ENCODE measurements around the gene LMBR1.

LMBR1 gene

DNA sequence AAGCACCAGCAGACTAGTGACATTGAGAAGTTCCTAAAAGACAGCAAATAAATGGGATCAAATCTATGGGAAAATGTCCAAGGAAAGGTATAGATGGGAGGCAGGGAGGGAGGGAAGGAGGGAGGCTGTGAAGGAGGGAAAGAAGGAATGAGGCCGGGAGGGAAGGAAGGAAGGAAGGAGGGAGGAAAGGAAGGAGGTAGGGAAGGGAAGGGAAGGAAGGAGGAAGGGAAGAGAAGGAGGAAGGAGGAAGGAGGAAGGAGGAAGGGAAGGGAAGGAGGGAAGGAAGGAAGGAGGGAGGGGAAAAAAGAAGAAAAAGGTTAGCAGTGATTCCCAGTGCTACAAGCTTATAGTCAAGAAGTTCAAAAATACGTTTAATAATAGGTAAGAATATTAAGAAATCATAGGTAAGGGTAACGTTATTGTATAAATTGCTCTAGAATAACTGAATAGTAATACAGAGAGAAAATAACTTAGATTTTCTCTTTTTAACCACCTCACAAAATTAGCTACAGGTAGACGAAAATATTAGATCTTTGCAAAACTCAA lies 106.9 kb downstream of the LMBR1 start:
- no peak for DNase-seq
- Histone ChIP-seq H3K36me3 (no peaks in the 10 kb centered on the region), H3K4me3 (ENCODE audit: low read depth, low read length) (no peak overlapping the region), H3K27me3 (ENCODE audit: insufficient read depth, low read depth, severe bottlenecking) (no peaks in the 10 kb centered on the region), H3K9me3 (ENCODE audit: severe bottlenecking) (no peaks in the 10 kb centered on the region), H3K27ac (no peak overlapping the region)
- TF ChIP-seq, protein P1, sequence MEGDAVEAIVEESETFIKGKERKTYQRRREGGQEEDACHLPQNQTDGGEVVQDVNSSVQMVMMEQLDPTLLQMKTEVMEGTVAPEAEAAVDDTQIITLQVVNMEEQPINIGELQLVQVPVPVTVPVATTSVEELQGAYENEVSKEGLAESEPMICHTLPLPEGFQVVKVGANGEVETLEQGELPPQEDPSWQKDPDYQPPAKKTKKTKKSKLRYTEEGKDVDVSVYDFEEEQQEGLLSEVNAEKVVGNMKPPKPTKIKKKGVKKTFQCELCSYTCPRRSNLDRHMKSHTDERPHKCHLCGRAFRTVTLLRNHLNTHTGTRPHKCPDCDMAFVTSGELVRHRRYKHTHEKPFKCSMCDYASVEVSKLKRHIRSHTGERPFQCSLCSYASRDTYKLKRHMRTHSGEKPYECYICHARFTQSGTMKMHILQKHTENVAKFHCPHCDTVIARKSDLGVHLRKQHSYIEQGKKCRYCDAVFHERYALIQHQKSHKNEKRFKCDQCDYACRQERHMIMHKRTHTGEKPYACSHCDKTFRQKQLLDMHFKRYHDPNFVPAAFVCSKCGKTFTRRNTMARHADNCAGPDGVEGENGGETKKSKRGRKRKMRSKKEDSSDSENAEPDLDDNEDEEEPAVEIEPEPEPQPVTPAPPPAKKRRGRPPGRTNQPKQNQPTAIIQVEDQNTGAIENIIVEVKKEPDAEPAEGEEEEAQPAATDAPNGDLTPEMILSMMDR (IDR thresholded peaks at IDR 0.05; ENCODE audit: low read depth, low read length) = no peak

- DNase-seq = no peak
- Histone ChIP-seq H3K9me3 (ENCODE audit: severe bottlenecking) (no peaks in the 10 kb centered on the region), H3K27ac (no peak overlapping the region), H3K27me3 (ENCODE audit: insufficient read depth, low read depth, severe bottlenecking) (no peaks in the 10 kb centered on the region), H3K36me3 (no peaks in the 10 kb centered on the region), H3K4me3 (ENCODE audit: low read depth, low read length) (no peak overlapping the region)
- TF ChIP-seq, protein P1 (IDR thresholded peaks at IDR 0.05; ENCODE audit: low read depth, low read length) = no peak
Observed at GRCh38 chr7:156783864-156784263, 109.1 kb downstream of the LMBR1 start.

DNA sequence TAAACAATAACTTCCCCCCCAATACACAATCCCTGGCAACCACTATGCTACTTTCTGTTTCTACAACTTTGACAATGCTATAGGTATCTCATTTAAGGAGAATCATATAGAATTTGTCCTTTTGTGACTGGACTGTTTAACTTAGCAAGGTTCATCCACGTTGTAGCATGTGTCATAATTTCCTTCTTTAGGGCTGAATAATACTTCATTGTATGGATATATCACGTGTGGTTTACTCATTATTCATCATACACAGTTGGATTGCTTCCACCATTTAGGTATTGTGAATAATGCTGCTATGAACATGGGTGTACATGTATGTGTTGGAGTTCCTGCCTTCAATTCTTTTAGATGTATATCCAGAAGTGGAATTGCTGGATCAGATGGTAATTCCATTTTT lies 111.0 kb downstream of the LMBR1 start:
- H3K36me3 ChIP-seq = no peaks in the 10 kb centered on the region

DNA sequence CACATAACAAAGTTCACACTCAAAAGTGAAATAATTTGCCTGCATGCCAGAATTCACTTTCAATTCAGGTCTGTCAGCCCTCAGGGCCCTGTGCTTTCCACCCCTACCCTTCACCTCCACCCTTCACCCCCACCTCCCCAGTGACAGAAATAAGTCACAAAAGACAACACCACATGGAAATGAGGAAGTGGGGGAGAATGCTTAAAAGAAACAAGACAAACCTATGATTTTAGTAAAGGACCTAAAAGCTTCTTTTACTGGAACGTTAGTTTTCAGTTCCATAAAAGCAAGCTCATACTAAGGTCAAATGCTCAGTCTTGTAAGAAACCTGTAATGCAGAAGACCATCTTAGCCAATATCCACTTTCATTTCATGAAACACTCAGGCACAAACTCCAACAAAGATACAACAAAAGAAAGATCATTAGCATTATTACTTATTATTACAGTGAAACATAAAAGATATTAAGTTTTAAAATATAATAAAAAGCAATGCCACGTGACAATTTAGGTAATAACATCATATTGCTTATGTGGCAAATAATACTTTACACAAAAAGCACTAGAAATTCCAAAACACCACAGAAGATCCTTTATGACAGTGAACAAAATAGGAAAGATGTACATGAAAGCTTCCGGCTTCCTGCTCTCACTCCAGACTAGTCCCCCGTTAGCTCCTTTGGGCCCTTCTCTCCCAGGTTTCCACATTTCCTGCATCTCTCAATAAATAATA lies 112.1 kb downstream of the LMBR1 start:
- no peaks in the 10 kb centered on the region for H3K9me3 ChIP-seq (ENCODE audit: severe bottlenecking)
- no peak for DNase-seq
- no peaks in the 10 kb centered on the region for H3K36me3 ChIP-seq
- H3K27me3 ChIP-seq (ENCODE audit: insufficient read depth, low read depth, severe bottlenecking) = no peaks in the 10 kb centered on the region
- TF ChIP-seq, protein P1 (IDR thresholded peaks at IDR 0.05; ENCODE audit: low read depth, low read length) = no peak
- no peak overlapping the region for H3K27ac ChIP-seq
- no peak overlapping the region for H3K4me3 ChIP-seq (ENCODE audit: low read depth, low read length)

More for the DNA sequence above, 111.0 kb downstream of the LMBR1 start:
- DNase-seq = no peak
- TF ChIP-seq, protein P1 (IDR thresholded peaks at IDR 0.05; ENCODE audit: low read depth, low read length) = no peak
- H3K4me3 ChIP-seq (ENCODE audit: low read depth, low read length) = no peak overlapping the region
- H3K9me3 ChIP-seq (ENCODE audit: severe bottlenecking) = no peaks in the 10 kb centered on the region
- no peaks in the 10 kb centered on the region for H3K27me3 ChIP-seq (ENCODE audit: insufficient read depth, low read depth, severe bottlenecking)
- H3K27ac ChIP-seq = no peak overlapping the region

GRCh38 chr7:156778668-156779067 lies 114.3 kb downstream of the LMBR1 start:
- TF ChIP-seq, protein P1 (IDR thresholded peaks at IDR 0.05; ENCODE audit: low read depth, low read length) = no peak
- no peak overlapping the region for H3K27ac ChIP-seq
- no peak for DNase-seq
- H3K36me3 ChIP-seq = no peaks in the 10 kb centered on the region
- no peak overlapping the region for H3K4me3 ChIP-seq (ENCODE audit: low read depth, low read length)
- no peaks in the 10 kb centered on the region for H3K27me3 ChIP-seq (ENCODE audit: insufficient read depth, low read depth, severe bottlenecking)
- H3K9me3 ChIP-seq (ENCODE audit: severe bottlenecking) = no peaks in the 10 kb centered on the region

Data from WERI-Rb-1 (cell line).